Effector CD4-positive, alpha-beta T cell (primary cell): ENCODE measurements around the gene RASGRF2.
"Not testable (repeated sequence)": the region's sequence is repeated elsewhere in the genome, so short reads cannot be mapped to it uniquely, and the experiment has no call there.

Source experiments
- DNase-seq: peaks from one replicate; pipeline ENCODE4 v3.0.0-alpha.2; 2020

RASGRF2 gene

DNA sequence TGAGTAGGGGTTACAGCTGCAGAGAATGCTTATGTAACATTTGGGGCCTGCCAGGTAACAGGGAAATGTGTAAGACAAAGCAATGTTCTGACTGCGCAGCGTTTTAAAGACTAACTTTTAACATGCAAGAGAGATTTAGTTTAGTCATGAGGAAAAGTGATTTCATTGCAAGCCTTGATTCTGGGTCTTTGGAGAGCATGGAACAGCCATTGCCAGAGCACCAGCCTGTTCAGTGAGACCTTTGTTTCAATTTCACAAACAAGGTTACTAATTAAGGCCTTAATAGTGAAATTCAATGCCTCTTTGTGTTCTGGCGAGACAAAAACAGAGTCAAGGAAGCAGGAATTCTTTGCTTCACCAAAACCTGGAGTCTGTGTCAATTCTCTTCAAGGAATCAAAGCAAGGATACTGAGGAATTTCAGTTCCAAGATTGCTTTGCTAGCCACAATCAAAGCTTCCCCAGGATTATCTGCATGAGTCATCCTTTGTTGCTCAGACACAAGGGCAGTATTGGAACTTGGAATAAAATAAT lies 287.3 kb downstream of the RASGRF2 start:
- no peak for DNase-seq

DNA sequence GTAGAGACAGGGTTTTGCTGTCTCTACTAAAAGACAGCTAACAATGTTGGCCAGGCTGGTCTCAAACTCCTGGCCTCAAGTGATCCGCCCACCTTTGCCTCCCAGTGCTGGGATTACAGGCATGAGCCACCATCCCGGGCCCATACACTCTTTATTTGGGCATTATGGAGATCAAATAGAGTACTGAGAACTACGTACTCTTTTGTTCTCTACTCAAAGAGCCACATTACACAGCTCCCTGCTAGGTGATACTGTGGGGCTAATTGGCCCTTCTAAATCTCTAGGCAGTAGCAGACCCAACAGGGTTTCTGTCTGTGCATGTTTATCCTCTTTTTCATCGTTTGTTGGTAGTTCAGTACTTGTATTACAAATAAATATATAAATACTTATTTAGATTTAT lies 289.1 kb downstream of the RASGRF2 start:
- DNase-seq: no peak

- DNase-seq: no peak
Measured at GRCh38 chr5:81250004-81250403, 289.8 kb downstream of the RASGRF2 start.

- DNase-seq: no peak
Measured at GRCh38 chr5:81251922-81252321, 291.8 kb downstream of the RASGRF2 start.

GRCh38 chr5:81252904-81253303 lies 292.7 kb downstream of the RASGRF2 start:
- DNase-seq: no peak

DNA sequence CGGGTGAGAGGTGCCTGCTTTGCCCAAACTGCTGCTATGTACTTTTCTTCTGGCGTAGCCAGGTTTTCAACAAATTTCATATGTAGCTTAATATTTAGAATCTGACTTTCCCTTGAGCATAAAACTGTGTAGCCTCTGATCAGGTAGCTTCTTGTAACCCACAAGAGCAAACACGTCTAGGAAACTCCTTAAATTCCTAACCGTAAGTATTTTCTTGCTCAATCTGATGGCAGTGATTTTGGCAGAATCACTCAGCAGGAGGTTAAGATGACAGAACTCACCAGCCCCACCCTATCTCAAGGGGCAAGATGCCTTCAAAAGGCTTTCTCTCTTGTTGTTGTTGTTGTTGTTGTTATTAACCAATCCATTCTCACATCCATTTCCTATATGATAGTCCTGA lies 293.7 kb downstream of the RASGRF2 start:
- no peak for DNase-seq

GRCh38 chr5:81254886-81255559 lies 294.9 kb downstream of the RASGRF2 start:
- no peak for DNase-seq

- DNase-seq: no peak
Measured at GRCh38 chr5:81256766-81257165, 296.6 kb downstream of the RASGRF2 start.

DNA sequence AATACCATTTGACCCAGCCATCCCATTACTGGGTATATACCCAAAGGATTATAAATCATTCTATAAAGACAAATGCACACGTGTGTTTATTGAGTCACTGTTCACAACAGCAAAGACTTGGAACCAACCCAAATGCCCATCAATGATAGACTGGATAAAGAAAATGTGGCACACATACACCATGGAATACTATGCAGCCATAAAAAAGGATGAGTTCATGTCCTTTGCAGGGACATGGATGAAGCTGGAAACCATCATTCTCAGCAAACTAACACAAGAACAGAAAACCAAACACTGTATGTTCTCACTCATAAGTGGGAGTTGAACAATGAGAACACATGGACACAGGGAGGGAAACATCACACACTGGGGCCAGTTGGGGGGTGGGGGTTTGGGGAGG lies 302.6 kb downstream of the RASGRF2 start:
- DNase-seq: not testable (repeated sequence)

GRCh38 chr5:81265101-81265500 lies 304.9 kb downstream of the RASGRF2 start:
- no peak for DNase-seq

- no peak for DNase-seq
Measured at GRCh38 chr5:81268521-81269196, 308.5 kb downstream of the RASGRF2 start.

GRCh38 chr5:81269751-81270393 lies 309.7 kb downstream of the RASGRF2 start:
- DNase-seq: no peak

- not testable (repeated sequence) for DNase-seq
Measured at GRCh38 chr5:81270394-81271027, 310.3 kb downstream of the RASGRF2 start.
